A549 (cell line): ENCODE results near the gene CHST7.

Source experiments
- CTCF ChIP-seq: fragments of >200 bp; sonication (Bioruptor Twin); formaldehyde crosslinking; IDR thresholded peaks from 3 replicates; pipeline ENCODE4 v1.5.1; 2016
- EP300 ChIP-seq, 2 experiments: fragments of >200 bp; sonication (Bioruptor Twin); formaldehyde crosslinking; IDR thresholded peaks; 2 replicates in 1 of 2; 3 replicates in 1 of 2; pipeline ENCODE4 v1.6.1; 2016 to 2017
- MAFK ChIP-seq: fragments of 450-650 bp; IDR thresholded peaks from 2 replicates; pipeline ENCODE4 v1.6.1; 2014; ENCODE audit not compliant: partially characterized antibody
- MAX ChIP-seq: IDR thresholded peaks from 2 replicates; pipeline ENCODE4 v1.6.1; 2012
- POLR2A ChIP-seq: IDR thresholded peaks from 2 replicates; pipeline ENCODE4 v1.6.1; 2012; ENCODE audit warnings: mild to moderate bottlenecking, low read length
- RCOR1 ChIP-seq: fragments of 150-350 bp; IDR thresholded peaks from 2 replicates; pipeline ENCODE4 v1.6.1; 2014; ENCODE audit warnings: antibody characterized with exemption, low read length, low read depth
- ZFP36 ChIP-seq: fragments of 450-650 bp; IDR thresholded peaks from 2 replicates; pipeline ENCODE4 v1.6.1; 2014; ENCODE audit warnings: borderline replicate concordance; ENCODE audit not compliant: partially characterized antibody

GRCh38 chrX:46627711-46628419 lies 54.3 kb downstream of the CHST7 start:
- TF ChIP-seq POLR2A (no peak), MAX (no peak), CTCF (no peak), EP300 (IDR thresholded peaks at IDR 0.05) (no peak), ZFP36 (no peak), MAFK (no peak), RCOR1 (no peak)
